Measurements from ENCODE around the gene SFTA2. TPM values are rescaled to one million over a fixed set of nuclear protein-coding genes. Genes with fewer than 3 reads are reported as not detected.

SFTA2 gene
- total and polyA plus RNA-seq, 4 donors: 65.4 to 2,392 (median 573) TPM

DNA sequence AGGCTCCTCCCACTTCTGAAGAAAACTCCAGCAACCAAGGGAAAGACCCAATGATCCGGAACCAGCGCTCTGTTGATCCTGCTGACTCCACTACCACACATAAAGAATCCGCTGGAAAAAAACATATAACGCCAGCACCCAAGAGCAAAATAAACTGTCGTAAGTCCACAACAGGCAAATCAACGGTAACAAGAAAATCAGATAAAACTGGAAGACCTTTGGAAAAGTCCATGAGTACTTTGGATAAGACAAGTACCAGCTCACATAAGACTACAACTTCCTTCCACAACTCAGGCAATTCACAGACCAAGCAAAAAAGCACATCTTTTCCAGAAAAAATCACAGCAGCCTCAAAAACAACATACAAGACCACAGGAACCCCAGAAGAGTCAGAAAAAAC lies 16.8 kb upstream of the SFTA2 start:
- ATAC-seq (ENCODE audit: insufficient read depth, low FRiP score) (no peak), DNase-seq (no peak)
- no peaks in the 10 kb centered on the region for H3K36me3 ChIP-seq (ENCODE audit: control insufficient read depth in 4 of 4, insufficient read depth in 4 of 4, low read length in 4 of 4)
- H3K9me3 ChIP-seq (ENCODE audit: control insufficient read depth in 4 of 4, insufficient read depth in 3 of 4, low read length in 3 of 4): peaks cover 0 to 4% (median 0%) of the 10 kb centered on the region in 4 donors
- no peak overlapping the region for H3K4me3 ChIP-seq
- TF ChIP-seq, protein P1, sequence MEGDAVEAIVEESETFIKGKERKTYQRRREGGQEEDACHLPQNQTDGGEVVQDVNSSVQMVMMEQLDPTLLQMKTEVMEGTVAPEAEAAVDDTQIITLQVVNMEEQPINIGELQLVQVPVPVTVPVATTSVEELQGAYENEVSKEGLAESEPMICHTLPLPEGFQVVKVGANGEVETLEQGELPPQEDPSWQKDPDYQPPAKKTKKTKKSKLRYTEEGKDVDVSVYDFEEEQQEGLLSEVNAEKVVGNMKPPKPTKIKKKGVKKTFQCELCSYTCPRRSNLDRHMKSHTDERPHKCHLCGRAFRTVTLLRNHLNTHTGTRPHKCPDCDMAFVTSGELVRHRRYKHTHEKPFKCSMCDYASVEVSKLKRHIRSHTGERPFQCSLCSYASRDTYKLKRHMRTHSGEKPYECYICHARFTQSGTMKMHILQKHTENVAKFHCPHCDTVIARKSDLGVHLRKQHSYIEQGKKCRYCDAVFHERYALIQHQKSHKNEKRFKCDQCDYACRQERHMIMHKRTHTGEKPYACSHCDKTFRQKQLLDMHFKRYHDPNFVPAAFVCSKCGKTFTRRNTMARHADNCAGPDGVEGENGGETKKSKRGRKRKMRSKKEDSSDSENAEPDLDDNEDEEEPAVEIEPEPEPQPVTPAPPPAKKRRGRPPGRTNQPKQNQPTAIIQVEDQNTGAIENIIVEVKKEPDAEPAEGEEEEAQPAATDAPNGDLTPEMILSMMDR (IDR thresholded peaks at IDR 0.05; ENCODE audit: control extremely low read depth, extremely low read depth): no peak
- 96 to 97% methylated on average over 6 of the region's 6 CpGs for WGBS, 2 donors
- peaks cover 0 to 8% (median 0%) of the 10 kb centered on the region in 3 donors for H3K27me3 ChIP-seq (ENCODE audit: control insufficient read depth in 3 of 3, insufficient read depth in 3 of 3, low read length in 2 of 3)
- H3K4me1 ChIP-seq (ENCODE audit: control insufficient read depth in 5 of 5, insufficient read depth in 5 of 5, low read length in 5 of 5): peaks cover 0 to 3% (median 0%) of the 10 kb centered on the region in 5 donors
- no peak overlapping the region for H3K27ac ChIP-seq (ENCODE audit: low read depth in 1 of 2, low read length in 1 of 2)
- H3K9ac ChIP-seq (ENCODE audit: insufficient read depth in 1 of 2, low read length in 2 of 2): no peak overlapping the region

DNA sequence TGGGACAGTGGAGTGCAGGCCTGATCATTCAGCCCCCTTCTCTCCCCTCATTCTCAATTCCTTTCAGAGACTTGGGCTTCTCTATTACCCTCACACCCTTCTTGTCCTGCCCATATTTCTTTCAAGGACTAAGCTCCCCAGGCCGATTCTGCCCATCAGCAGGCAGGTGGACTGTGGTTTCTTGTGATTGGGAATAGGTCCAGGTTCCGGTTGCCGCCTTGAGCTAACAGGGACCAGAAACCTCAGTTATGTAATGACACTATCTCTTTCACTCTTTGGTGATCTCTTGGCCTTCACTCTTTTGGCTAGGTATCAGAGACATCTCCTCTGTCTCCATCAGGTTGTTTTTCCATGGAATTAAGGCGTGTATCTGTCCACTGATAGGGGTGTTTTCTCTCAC lies 15.3 kb upstream of the SFTA2 start:
- WGBS, 2 donors: 76 to 82% methylated on average over 4 of the region's 4 CpGs
- Histone ChIP-seq H3K36me3 (ENCODE audit: control insufficient read depth in 4 of 4, insufficient read depth in 4 of 4, low read length in 4 of 4) (no peaks in the 10 kb centered on the region), H3K4me3 (no peak overlapping the region), H3K27me3 (ENCODE audit: control insufficient read depth in 3 of 3, insufficient read depth in 3 of 3, low read length in 2 of 3) (no peaks in the 10 kb centered on the region), H3K9ac (ENCODE audit: insufficient read depth in 1 of 2, low read length in 2 of 2) (no peak overlapping the region), H3K9me3 (ENCODE audit: control insufficient read depth in 4 of 4, insufficient read depth in 3 of 4, low read length in 3 of 4) (peaks cover 0 to 4% (median 0%) of the 10 kb centered on the region in 4 donors), H3K4me1 (ENCODE audit: control insufficient read depth in 5 of 5, insufficient read depth in 5 of 5, low read length in 5 of 5) (peaks cover 0 to 7% (median 0%) of the 10 kb centered on the region in 5 donors), H3K27ac (ENCODE audit: low read depth in 1 of 2, low read length in 1 of 2) (no peak overlapping the region)
- DNase-seq: no peak
- TF ChIP-seq, protein P1 (IDR thresholded peaks at IDR 0.05; ENCODE audit: control extremely low read depth, extremely low read depth): no peak
- ATAC-seq (ENCODE audit: insufficient read depth, low FRiP score): no peak

DNA sequence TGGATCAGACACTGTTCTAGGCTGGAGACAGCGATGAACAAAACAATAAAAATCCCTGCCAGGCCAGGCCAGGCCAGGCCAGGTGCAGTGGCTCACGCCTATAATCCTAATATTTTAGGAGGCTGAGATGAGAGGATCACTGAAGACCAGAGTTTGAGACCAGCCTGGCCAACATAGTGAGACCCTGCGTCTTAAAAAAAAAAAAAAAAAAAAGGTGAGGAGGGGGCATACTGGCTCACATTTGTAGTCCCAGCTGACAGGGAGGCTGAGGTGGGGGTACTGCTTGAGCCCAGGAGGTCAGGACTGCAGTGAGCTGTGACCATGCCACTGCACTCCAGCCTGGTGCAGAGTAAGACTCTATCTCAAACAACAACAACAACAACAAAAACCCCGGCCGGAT lies 13.3 kb upstream of the SFTA2 start:
- H3K9me3 ChIP-seq (ENCODE audit: control insufficient read depth in 4 of 4, insufficient read depth in 3 of 4, low read length in 3 of 4): no peaks in the 10 kb centered on the region
- H3K9ac ChIP-seq (ENCODE audit: insufficient read depth in 1 of 2, low read length in 2 of 2): no peak overlapping the region
- H3K4me3 ChIP-seq: no peak overlapping the region
- H3K36me3 ChIP-seq (ENCODE audit: control insufficient read depth in 4 of 4, insufficient read depth in 4 of 4, low read length in 4 of 4): no peaks in the 10 kb centered on the region
- TF ChIP-seq, protein P1 (IDR thresholded peaks at IDR 0.05; ENCODE audit: control extremely low read depth, extremely low read depth): no peak
- ATAC-seq (ENCODE audit: insufficient read depth, low FRiP score): no peak
- no peak for DNase-seq
- no peaks in the 10 kb centered on the region for H3K27me3 ChIP-seq (ENCODE audit: control insufficient read depth in 3 of 3, insufficient read depth in 3 of 3, low read length in 2 of 3)
- whole genome bisulfite sequencing, 2 donors: 92% methylated on average over 5 of the region's 5 CpGs
- H3K4me1 ChIP-seq (ENCODE audit: control insufficient read depth in 5 of 5, insufficient read depth in 5 of 5, low read length in 5 of 5): peaks cover 0 to 7% (median 0%) of the 10 kb centered on the region in 5 donors
- H3K27ac ChIP-seq (ENCODE audit: low read depth in 1 of 2, low read length in 1 of 2): no peak overlapping the region

DNA sequence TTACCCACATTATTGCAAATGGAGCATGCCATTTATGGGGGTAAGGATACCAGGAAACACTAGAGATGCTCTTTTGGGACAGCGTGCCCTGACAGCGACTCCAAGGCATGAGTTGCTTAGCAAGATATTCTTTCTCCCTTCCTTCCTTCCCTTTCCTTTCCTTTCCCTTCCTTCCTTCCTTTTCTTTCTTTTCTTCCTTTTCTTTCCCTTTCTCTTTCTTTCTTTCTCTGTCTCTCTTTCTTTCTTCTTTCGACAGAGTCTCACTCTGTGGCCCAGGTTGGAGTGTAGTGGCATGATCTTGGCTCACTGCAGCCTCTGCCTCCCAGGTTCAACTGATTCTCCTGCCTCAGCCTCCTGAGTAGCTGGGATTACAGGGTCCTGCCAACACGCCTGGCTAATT lies 12.1 kb upstream of the SFTA2 start:
- TF ChIP-seq, protein P1 (IDR thresholded peaks at IDR 0.05; ENCODE audit: control extremely low read depth, extremely low read depth): no peak
- no peaks in the 10 kb centered on the region for H3K27me3 ChIP-seq (ENCODE audit: control insufficient read depth in 3 of 3, insufficient read depth in 3 of 3, low read length in 2 of 3)
- no peaks in the 10 kb centered on the region for H3K9me3 ChIP-seq (ENCODE audit: control insufficient read depth in 4 of 4, insufficient read depth in 3 of 4, low read length in 3 of 4)
- H3K4me1 ChIP-seq (ENCODE audit: control insufficient read depth in 5 of 5, insufficient read depth in 5 of 5, low read length in 5 of 5): peaks cover 0 to 7% (median 0%) of the 10 kb centered on the region in 5 donors
- no peak overlapping the region for H3K9ac ChIP-seq (ENCODE audit: insufficient read depth in 1 of 2, low read length in 2 of 2)
- DNase-seq: no peak
- H3K36me3 ChIP-seq (ENCODE audit: control insufficient read depth in 4 of 4, insufficient read depth in 4 of 4, low read length in 4 of 4): no peaks in the 10 kb centered on the region
- no peak for ATAC-seq (ENCODE audit: insufficient read depth, low FRiP score)
- H3K4me3 ChIP-seq: no peak overlapping the region
- WGBS, 2 donors: 93 to 96% methylated on average over 4 of the region's 4 CpGs
- no peak overlapping the region for H3K27ac ChIP-seq (ENCODE audit: low read depth in 1 of 2, low read length in 1 of 2)

Measured in lung (tissue), 12 donors.